Measurements from ENCODE around the gene ELOVL7.

GRCh38 chr5:60738461-60738860 lies 105.6 kb downstream of the ELOVL7 start:
- TF ChIP-seq POLR2AphosphoS5 (IDR thresholded peaks at IDR 0.05; ENCODE audit: low read depth, low read length): no peak
- no peak for TF ChIP-seq EGR1 (IDR thresholded peaks at IDR 0.05; ENCODE audit: low read depth)
- TF ChIP-seq YY1 (IDR thresholded peaks at IDR 0.05; ENCODE audit: extremely low read depth, insufficient replicate concordance, low read depth, low read length): no peak
- no peak for TF ChIP-seq CBX3 (IDR thresholded peaks at IDR 0.05; ENCODE audit: low read depth)
- TF ChIP-seq EZH2 (IDR thresholded peaks at IDR 0.05): no peak
